ENCODE results near the gene IL17C. TPM values are rescaled to one million over a fixed set of nuclear protein-coding genes. Genes with fewer than 3 reads are reported as not detected.

Gene IL17C
- polyA plus RNA-seq, 4 donors = 0.09 to 0.14 TPM; not detected in 2

DNA sequence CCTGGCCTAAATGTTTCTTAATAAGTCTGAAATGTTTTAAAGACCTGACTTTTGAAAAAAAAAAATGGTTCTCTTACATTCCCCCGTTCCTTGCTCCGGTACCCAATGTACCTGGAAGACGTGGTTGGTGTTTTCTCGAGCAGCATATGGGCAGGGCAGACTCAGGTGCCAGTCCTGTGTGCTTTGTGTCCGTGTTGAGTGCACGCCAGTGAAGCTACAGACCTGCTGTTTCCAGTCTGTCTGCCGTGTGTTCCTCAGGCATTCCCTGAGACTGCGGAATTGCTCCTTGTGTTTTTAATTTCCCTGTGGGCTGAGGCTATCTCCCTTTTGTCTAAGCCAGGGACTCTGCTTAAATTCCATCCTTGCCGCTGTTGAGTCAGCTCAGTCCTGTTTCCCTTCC lies 11.7 kb upstream of the IL17C start:
- DNase-seq (ENCODE audit: low read depth in 4 of 4, low spot score in 2 of 4) = no peak

DNA sequence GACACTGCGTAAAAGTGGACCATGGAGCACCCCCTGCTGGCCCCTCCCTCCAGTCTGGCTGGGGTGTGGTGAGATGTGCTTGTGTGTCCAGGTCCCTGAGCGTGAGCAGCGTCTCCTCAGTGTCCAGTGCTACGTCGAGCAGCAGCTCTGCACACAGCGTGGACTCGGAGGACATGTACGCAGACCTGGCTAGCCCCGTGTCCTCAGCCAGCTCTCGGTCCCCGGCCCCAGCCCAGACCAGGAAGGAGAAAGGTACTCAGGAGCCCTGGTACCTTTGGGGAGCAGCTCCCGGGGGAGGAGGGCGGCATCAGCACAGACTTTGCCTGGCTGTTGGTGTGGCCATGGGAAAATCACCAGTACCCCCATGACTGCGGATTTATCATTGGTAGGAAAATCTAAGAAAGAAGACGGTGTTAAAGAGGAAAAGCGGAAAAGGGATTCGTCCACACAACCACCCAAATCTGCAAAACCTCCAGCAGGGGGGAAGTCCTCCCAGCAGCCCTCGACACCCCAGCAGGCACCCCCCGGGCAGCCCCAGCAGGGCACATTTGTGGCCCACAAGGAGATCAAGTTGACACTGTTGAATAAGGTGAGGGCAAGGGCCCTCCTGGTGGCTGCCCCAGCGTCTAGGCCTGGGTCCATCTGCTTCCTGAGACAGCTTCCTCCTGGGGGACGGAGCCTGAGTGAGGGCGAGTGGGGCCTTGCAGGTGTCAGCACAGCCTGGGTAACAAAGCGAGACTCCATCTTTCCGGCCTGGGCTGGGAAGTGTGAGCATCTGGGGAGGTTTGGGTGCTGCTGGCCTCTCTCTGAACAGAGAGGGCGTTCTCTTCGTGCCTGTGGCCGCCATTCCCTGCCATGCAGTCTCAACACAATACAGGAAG lies 10.6 kb upstream of the IL17C start:
- DNase-seq (ENCODE audit: low read depth in 4 of 4, low spot score in 2 of 4) = no peak

DNA sequence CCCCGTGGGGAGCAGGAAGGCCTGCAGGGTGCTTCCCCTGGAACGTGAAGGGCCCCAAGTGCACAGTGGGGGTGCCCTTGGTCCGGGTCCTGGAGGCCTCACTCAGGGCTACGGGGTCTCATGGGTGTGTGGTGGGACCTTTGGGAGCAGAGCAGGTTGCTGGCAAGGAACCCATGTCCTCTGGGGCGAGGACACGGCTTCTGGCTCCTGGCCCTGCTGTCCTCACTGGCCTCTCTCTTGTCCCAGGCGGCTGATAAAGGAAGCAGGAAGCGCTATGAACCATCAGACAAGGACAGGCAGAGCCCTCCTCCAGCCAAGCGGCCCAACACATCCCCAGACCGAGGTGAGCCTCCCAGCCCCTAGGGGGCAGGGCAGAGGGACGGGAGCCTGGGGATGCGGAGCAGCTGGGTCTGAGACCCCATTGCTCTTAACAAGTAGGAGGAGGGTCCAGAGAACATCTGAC lies 9.8 kb upstream of the IL17C start:
- no peak for DNase-seq (ENCODE audit: low read depth in 4 of 4, low spot score in 2 of 4)

DNA sequence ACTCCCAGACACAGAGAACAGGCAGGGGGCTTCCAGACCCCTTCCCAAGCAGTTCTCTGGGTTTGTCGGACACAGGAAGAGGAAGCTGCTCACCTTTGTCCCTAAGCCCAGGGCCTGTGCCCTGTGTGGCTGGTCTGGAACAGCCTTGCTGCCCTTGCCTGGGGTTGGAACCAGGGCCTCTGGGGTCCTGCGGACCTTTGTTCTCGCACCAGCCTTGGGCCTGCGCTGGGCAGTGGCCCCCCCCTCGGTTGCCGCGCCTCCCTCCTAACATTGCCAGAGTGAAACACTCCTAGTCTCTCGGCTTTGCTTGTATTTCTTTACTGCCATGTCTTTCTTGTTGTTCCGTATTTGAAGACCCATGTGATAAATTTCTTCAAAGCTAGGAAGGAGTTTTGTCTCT lies 8.5 kb upstream of the IL17C start:
- DNase-seq (ENCODE audit: low read depth in 4 of 4, low spot score in 2 of 4) = no peak

DNA sequence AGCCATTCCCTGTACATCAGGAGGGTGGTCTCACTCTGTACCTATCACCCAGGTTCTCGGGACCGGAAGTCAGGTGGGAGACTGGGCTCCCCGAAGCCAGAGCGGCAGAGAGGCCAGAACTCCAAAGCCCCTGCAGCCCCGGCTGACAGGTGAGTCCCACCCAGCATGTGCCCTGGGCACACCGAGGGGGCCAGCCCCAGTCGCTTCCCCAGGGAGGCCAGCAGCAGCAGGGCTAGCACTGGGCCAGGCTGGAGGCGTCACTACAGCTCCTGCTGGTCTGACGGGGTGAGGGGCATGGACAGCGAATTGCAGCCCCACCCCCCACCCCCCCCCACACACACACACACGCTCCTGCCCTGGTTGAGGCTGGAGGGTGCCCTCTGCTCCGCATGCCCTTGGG lies 7.9 kb upstream of the IL17C start:
- DNase-seq (ENCODE audit: low read depth in 4 of 4, low spot score in 2 of 4) = no peak

- DNase-seq (ENCODE audit: low read depth in 4 of 4, low spot score in 2 of 4) = no peak
Measured at GRCh38 chr16:88630941-88631340, 7.4 kb upstream of the IL17C start.

DNA sequence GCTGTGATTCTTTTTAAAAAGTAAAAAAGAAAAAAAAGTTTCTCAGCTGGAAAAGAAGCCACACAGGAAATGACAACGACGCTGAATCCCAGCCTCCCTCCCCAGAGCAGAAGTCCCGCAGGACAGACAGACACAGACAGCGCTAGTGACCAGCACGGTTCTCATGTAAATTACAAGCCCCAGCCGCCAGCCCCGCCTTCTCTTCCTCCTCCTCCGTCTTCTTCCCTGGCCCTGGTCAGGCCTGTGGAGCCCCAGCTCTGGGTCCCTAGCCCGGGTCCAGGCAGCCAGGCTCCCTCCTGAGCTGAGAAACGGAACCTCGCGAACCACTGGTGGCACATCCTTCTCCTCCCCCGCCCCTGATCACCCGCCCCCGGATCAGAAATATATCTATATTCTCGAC lies 7.0 kb upstream of the IL17C start:
- DNase-seq (ENCODE audit: low read depth in 4 of 4, low spot score in 2 of 4) = no peak

- DNase-seq (ENCODE audit: low read depth in 4 of 4, low spot score in 2 of 4) = no peak
Measured at GRCh38 chr16:88631920-88632586, 6.3 kb upstream of the IL17C start.

GRCh38 chr16:88632587-88632930 lies 5.8 kb upstream of the IL17C start:
- no peak for DNase-seq (ENCODE audit: low read depth in 4 of 4, low spot score in 2 of 4)

DNA sequence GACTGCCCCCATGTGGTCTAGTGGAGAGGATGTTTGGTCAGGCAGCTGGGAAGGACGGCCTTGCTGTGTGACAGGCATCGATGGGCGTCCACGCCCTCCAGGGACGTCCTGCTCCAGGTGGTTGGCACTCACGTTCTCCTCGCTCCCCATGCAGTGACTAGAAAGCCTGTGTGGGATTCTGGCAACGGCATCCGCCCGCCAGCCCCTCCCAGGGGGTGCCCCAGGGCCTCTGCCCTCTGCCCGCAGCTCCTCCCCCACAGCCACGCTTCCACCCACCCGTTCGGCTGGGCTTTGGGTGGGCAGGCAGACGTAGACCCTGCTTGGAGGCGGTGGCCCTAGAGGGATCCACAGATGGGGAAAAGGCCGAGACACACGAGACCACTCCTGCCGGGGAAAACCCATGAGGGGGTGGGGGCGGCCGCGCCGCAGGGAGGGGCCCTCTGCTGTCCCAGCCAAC lies 4.7 kb upstream of the IL17C start:
- DNase-seq (ENCODE audit: low read depth in 4 of 4, low spot score in 2 of 4) = no peak

GRCh38 chr16:88634141-88634993 lies 4.0 kb upstream of the IL17C start:
- no peak for DNase-seq (ENCODE audit: low read depth in 4 of 4, low spot score in 2 of 4)

GRCh38 chr16:88634994-88635670 lies 3.2 kb upstream of the IL17C start:
- DNase-seq (ENCODE audit: low read depth in 4 of 4, low spot score in 2 of 4) = no peak

DNA sequence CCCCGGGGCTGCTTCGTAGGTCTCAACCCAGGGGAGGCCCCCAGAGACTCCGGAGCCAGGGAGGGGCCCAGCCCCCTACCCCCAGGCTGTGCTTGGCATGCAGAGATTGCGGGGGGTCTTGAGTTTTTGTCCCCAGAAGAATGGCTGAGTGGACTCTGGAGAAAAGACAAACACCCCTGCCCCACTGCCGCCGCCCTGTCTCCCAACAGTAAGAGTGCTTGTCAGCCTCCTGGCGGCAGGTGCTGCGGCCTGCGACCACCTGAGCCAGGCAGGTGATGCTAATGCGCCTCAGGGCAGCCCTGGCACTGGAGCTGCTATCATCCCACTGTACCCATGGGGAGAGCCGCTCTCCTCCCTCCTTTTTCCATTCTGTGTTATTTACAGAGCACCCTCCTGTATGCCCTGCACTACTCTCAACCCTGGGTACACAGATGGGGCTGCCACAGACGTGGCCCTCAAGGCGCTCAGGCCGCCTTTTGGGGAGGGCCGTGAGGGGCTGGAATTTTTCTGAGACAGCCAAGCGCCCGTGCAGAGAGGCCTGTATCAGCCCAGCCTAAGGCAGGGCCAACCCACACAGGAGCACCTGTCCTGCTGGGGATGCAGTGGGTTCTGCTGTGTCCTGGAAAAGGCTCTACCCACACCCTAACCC lies 2.6 kb upstream of the IL17C start:
- no peak for DNase-seq (ENCODE audit: low read depth in 4 of 4, low spot score in 2 of 4)

DNA sequence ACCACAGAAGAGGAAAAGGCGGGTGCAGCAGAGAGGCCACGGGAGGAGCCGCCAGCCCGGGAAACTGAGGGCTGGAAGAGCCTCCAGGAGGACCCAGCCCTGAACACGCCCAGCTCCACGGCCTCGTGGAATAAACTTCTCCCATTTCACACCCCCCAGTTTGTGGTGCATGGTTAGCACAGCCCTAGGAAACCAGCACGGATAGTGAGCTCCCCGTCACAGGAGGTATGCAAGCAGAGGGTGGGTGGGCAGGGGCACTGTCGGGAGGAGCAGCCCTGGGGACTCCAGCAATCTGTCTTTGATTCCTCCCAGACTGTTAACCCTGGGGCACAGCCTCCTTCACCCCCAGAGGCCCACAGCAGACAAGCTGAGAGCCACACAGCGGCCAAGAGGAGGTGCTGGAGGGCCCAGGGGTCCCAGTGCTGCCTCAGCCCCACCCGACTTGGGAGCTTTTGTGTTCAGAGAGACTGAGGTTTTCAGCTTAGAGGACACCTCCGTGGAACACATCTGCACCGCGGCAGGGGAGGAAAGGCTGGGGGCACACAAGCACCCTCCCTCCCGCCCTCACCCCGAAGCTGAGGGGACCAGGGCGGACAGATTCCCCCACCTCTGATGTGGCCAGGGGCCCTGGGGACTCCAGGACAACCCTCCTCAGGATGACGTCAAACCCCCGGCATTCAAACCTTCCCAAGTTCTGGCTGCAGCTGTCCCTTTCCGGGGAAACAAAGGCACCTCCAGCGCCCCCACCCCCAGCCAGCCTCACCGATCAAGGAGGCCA lies 1.7 kb upstream of the IL17C start:
- DNase-seq (ENCODE audit: low read depth in 4 of 4, low spot score in 2 of 4) = no peak

GRCh38 chr16:88639231-88640038 lies 1.1 kb downstream of the IL17C start:
- no peak for DNase-seq (ENCODE audit: low read depth in 4 of 4, low spot score in 2 of 4)

DNA sequence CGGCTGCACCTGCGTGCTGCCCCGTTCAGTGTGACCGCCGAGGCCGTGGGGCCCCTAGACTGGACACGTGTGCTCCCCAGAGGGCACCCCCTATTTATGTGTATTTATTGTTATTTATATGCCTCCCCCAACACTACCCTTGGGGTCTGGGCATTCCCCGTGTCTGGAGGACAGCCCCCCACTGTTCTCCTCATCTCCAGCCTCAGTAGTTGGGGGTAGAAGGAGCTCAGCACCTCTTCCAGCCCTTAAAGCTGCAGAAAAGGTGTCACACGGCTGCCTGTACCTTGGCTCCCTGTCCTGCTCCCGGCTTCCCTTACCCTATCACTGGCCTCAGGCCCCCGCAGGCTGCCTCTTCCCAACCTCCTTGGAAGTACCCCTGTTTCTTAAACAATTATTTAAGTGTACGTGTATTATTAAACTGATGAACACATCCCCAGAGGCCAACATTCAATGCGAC lies 1.7 kb downstream of the IL17C start:
- no peak for DNase-seq (ENCODE audit: low read depth in 4 of 4, low spot score in 2 of 4)

GRCh38 chr16:88640498-88641247 lies 2.3 kb downstream of the IL17C start:
- DNase-seq (ENCODE audit: low read depth in 4 of 4, low spot score in 2 of 4) = no peak
